SJSA1 (cell line): ENCODE results near the gene ADGRL1. TPM values are rescaled to one million over a fixed set of nuclear protein-coding genes. Genes with fewer than 3 reads are reported as not detected.

Source experiments
- DNase-seq, 2 experiments: peaks; one replicate each; pipeline ENCODE4 v3.0.0-alpha.2; 2015 to 2020; ENCODE audit warnings: low spot score in 2 of 2, low read depth in 1 of 2
- H3K27ac ChIP-seq: fragments of 250-450 bp; sonication (Bioruptor Pico); 2 replicates; pipeline ENCODE4 v1.5.1; 2020; ENCODE audit warnings: mild to moderate bottlenecking, moderate library complexity
- H3K27me3 ChIP-seq: fragments of 250-450 bp; sonication (Bioruptor Pico); replicated peaks from 2 replicates; pipeline ENCODE4 v1.5.1; 2020; ENCODE audit warnings: mild to moderate bottlenecking, moderate library complexity
- H3K36me3 ChIP-seq: fragments of 250-450 bp; sonication (Bioruptor Pico); 2 replicates; pipeline ENCODE4 v1.5.1; 2020; ENCODE audit warnings: mild to moderate bottlenecking
- H3K4me1 ChIP-seq: fragments of 250-450 bp; sonication (Bioruptor Pico); replicated peaks from 2 replicates; pipeline ENCODE4 v1.6.1; 2021; ENCODE audit warnings: mild to moderate bottlenecking
- H3K4me3 ChIP-seq: fragments of 250-450 bp; sonication (Bioruptor Pico); 2 replicates; pipeline ENCODE4 v1.5.1; 2020; ENCODE audit warnings: mild to moderate bottlenecking
- H3K9me3 ChIP-seq: fragments of 250-450 bp; sonication (Bioruptor Pico); replicated peaks from 2 replicates; pipeline ENCODE4 v1.5.1; 2020; ENCODE audit warnings: mild to moderate bottlenecking
- total RNA-seq: library from RNA; depleted of rRNA; stranded (reverse); fragments of >200 nt; shearing (Covaris generic); gene quantifications from 2 replicates; pipeline ENCODE4 v1.2.3, GENCODE V29; 2014

The ADGRL1 gene
- total RNA-seq, 1 experiment from 2014 or later: 4.9 TPM

DNA sequence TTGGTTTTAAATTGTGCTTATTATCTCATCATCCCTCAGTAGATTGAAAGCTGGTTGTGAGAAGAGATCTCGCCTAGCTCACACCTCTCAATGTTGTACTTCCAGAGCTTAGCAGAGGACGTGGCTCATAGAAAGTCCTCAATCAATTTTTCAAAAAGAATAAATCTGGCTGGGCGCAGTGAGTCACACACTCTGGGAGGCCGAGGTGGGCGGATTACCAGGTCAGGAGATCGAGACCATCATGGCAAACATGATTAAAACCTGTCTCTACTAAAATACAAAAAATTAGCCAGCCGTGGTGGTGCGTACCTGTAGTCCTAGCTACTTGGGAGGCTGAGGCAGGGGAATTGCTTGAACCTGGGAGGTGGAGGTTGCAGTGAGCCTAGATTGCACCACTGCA, 64.9 kb downstream of the ADGRL1 start:
- Histone ChIP-seq H3K4me3 (no peak overlapping the region), H3K36me3 (no peaks in the 10 kb centered on the region), H3K27me3 (no peaks in the 10 kb centered on the region), H3K4me1 (peaks cover 10% of the 10 kb centered on the region), H3K9me3 (no peaks in the 10 kb centered on the region), H3K27ac (no peak overlapping the region)
- no peak for DNase-seq

DNA sequence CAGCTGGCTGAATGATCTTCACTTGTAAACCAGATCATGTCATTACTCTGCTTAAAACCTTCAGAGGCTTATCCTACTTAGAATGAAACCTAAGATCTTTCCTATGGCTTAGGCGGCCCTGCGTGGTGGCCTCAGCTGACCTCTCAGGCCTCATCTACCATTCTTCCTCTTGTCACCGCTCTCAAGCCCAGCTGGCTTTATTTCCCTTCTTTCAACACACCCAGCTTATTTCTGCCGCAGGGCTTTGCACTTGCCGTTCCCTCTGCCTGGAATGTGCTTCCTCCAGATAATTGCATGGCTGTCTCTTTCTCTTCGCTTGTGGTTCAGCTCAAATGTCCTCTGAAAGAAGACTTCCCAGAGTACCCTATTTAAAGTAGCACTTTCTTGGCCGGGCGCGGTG, 66.0 kb downstream of the ADGRL1 start:
- Histone ChIP-seq H3K27me3 (no peaks in the 10 kb centered on the region), H3K36me3 (no peaks in the 10 kb centered on the region), H3K4me3 (no peak overlapping the region), H3K4me1 (peaks cover 15% of the 10 kb centered on the region), H3K27ac (no peak overlapping the region), H3K9me3 (no peaks in the 10 kb centered on the region)
- DNase-seq: no peak

- Histone ChIP-seq H3K27ac (peak overlapping the region; percentile 66; the same call in 1 of the 2 replicates), H3K27me3 (no peaks in the 10 kb centered on the region), H3K36me3 (peaks cover 10% of the 10 kb centered on the region), H3K4me3 (no peak overlapping the region), H3K9me3 (no peaks in the 10 kb centered on the region), H3K4me1 (peaks cover 15% of the 10 kb centered on the region)
- peak in 1 of 2 experiments; percentile 20 for DNase-seq
Observed at GRCh38 chr19:14138576-14139265, 67.2 kb downstream of the ADGRL1 start.

DNA sequence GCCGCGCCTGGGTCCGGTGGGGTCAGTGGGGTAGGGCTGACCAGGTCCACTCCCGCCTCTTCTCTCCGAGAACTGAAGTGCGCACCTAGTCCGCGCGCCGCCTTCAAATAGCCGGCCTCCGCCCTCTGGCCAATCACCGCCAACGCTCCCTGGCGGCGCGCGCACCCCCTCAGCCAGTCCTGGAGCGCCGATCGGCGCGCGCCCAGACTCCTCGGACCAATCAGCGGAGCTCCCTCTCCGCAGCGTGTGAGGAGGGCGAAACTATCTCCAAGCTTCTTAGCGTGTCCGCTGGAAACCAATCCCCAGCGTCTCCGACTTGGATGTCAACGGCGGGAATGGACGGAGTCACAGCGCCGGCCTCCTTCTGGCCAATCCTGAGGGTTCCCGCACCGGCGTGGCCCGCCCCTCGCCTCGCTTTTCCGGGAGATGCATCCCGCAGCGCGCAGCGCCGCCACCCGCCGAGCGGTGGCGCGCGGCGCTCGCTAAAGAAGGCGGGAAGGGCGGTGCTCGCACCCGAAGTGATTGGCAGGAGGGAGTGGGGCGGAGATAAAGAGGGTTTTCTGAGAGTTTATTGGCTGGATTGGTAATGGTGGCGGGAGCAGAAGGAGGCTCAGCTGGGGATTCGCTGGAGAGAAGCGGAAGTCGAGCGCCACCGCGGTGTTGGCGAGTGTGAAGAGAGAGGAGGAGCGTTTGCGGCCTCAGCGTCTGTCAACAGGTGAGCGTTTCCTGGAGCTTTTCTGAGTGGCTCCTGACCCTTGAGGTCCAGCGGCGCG, 69.3 kb downstream of the ADGRL1 start, which contains the start of gene ASF1B:
TSS of gene ASF1B (minus strand) at position 81 of the 773 bp plus-strand sequence. CDS start 133 bp downstream, outside the sequence.
- H3K27me3 ChIP-seq: no peaks in the 10 kb centered on the region
- H3K4me1 ChIP-seq: peaks cover 15% of the 10 kb centered on the region
- H3K4me3 ChIP-seq: peak within 1 kb of the TSS; percentile 66
- peaks cover 20% of the 10 kb centered on the region for H3K36me3 ChIP-seq
- H3K9me3 ChIP-seq: no peaks in the 10 kb centered on the region
- peak within 1 kb of the TSS; percentile 66 for H3K27ac ChIP-seq
- peak; percentile 100 for DNase-seq

GRCh38 chr19:14135985-14136508, 69.9 kb downstream of the ADGRL1 start:
- Histone ChIP-seq H3K4me3 (peak overlapping the region; percentile 66), H3K9me3 (no peaks in the 10 kb centered on the region), H3K4me1 (peaks cover 15% of the 10 kb centered on the region), H3K27me3 (no peaks in the 10 kb centered on the region), H3K36me3 (peaks cover 24% of the 10 kb centered on the region), H3K27ac (peak overlapping the region; percentile 47)
- DNase-seq: no peak

DNA sequence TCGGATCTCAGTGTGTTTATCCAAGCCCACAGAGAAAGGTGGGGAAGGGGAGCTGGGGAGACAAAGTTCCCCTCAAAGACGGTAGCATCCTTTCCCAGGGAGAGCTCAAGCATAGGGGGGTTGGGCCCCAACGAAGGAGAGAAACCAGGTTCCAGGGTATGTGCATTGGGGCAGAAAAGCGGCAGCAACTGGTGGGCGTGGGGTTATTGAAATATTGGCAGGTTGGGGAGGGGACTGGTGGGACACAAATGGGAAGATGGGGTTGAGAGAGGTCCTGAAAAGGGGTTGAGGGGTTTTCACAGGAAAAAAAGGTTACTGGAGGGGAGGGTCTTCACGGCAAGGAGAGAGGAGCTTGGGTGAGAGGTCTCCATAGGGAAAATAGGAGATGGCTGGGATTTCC, 70.6 kb downstream of the ADGRL1 start:
- peaks cover 24% of the 10 kb centered on the region for H3K36me3 ChIP-seq
- no peak overlapping the region for H3K27ac ChIP-seq
- no peaks in the 10 kb centered on the region for H3K9me3 ChIP-seq
- H3K4me3 ChIP-seq: peak overlapping the region; percentile 66
- DNase-seq: no peak
- H3K27me3 ChIP-seq: no peaks in the 10 kb centered on the region
- peaks cover 15% of the 10 kb centered on the region for H3K4me1 ChIP-seq

- Histone ChIP-seq H3K9me3 (no peaks in the 10 kb centered on the region), H3K4me3 (no peak overlapping the region), H3K36me3 (peaks cover 65% of the 10 kb centered on the region), H3K27me3 (no peaks in the 10 kb centered on the region), H3K27ac (no peak overlapping the region), H3K4me1 (no peaks in the 10 kb centered on the region)
- DNase-seq: no peak
Observed at GRCh38 chr19:14127929-14128509, 78.0 kb downstream of the ADGRL1 start.

- no peaks in the 10 kb centered on the region for H3K4me1 ChIP-seq
- no peak overlapping the region for H3K27ac ChIP-seq
- no peak for DNase-seq
- no peaks in the 10 kb centered on the region for H3K9me3 ChIP-seq
- no peak overlapping the region for H3K4me3 ChIP-seq
- H3K36me3 ChIP-seq: peaks cover 67% of the 10 kb centered on the region
- H3K27me3 ChIP-seq: no peaks in the 10 kb centered on the region
Observed at GRCh38 chr19:14127176-14127575, 78.8 kb downstream of the ADGRL1 start.

DNA sequence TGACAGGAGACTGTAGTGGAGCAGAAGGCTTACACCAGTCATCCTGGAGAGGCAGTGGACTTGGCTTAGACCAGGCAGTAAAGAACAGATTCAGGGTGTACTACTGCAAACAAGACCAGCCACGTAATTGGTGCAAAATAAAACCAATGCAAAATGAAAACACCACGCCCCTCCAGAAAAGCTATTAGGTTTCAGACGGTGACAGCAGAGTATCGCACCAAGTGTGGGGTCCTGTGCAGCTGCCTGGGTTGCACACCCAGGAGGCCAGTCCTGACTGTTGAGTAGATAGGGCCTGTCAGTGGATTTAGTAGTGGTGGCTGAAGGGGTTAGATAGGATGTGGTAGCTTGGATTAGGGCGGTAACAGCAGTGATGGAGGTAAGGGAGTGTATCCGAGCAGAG, 83.0 kb downstream of the ADGRL1 start:
- H3K4me1 ChIP-seq: peaks cover 8% of the 10 kb centered on the region
- no peak for DNase-seq
- H3K4me3 ChIP-seq: no peak overlapping the region

GRCh38 chr19:14120497-14120780, 85.5 kb downstream of the ADGRL1 start:
- Histone ChIP-seq H3K4me3 (no peak overlapping the region), H3K27me3 (no peaks in the 10 kb centered on the region), H3K27ac (no peak overlapping the region), H3K9me3 (0 out of 2 replicates have a peak, but pooled peaks cover 4% of the 10 kb centered on the region), H3K4me1 (peaks cover 15% of the 10 kb centered on the region), H3K36me3 (peaks cover 52% of the 10 kb centered on the region)
- no peak for DNase-seq

More for the DNA sequence above, 83.0 kb downstream of the ADGRL1 start:
- Histone ChIP-seq H3K27me3 (no peaks in the 10 kb centered on the region), H3K36me3 (peaks cover 74% of the 10 kb centered on the region), H3K9me3 (0 out of 2 replicates have a peak, but pooled peaks cover 4% of the 10 kb centered on the region), H3K27ac (no peak overlapping the region)

- H3K27me3 ChIP-seq: no peaks in the 10 kb centered on the region
- H3K27ac ChIP-seq: no peak overlapping the region
- peaks cover 15% of the 10 kb centered on the region for H3K4me1 ChIP-seq
- no peak overlapping the region for H3K4me3 ChIP-seq
- H3K36me3 ChIP-seq: peaks cover 46% of the 10 kb centered on the region
- H3K9me3 ChIP-seq: 0 out of 2 replicates have a peak, but pooled peaks cover 4% of the 10 kb centered on the region
- no peak for DNase-seq
Observed at GRCh38 chr19:14119644-14120496, 86.1 kb downstream of the ADGRL1 start.

DNA sequence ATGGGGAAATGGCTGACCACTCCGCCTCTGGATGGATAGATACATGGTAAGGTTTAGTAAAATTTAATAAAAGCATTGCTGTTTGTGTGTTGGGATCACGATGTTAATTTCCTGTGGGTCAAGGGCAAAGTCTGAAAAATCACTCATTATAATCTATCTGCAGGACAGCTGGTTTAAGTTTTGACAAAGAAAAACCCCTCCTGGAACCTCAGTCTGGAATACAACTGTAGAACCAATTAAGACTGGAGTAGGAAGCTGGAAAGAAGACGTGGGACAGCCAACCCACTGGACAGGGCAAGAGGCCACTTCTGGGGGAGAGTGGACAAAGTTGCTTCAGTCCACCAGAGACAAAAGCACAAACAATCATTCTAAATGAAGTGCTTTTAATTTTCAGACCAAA, 86.8 kb downstream of the ADGRL1 start:
- H3K4me1 ChIP-seq: peaks cover 15% of the 10 kb centered on the region
- H3K4me3 ChIP-seq: no peak overlapping the region
- H3K36me3 ChIP-seq: peaks cover 39% of the 10 kb centered on the region
- no peak overlapping the region for H3K27ac ChIP-seq
- DNase-seq: no peak
- no peaks in the 10 kb centered on the region for H3K27me3 ChIP-seq
- 0 out of 2 replicates have a peak, but pooled peaks cover 4% of the 10 kb centered on the region for H3K9me3 ChIP-seq
